OCI-LY7 (cell line): Measurements from ENCODE around the gene GNMT.

Experiments
- EZH2phosphoT487 ChIP-seq: fragments of 200-600 bp; sonication (generic); IDR thresholded peaks from 2 replicates; pipeline ENCODE4 v1.6.1; 2018; ENCODE audit warnings: low read depth, borderline replicate concordance, mild to moderate bottlenecking, mixed run types, antibody characterized with exemption, low read length, moderate library complexity, mixed read lengths
- TF ChIP-seq, protein P1 (sequence below): fragments of 200-600 bp; sonication (generic); conservative IDR thresholded peaks from 2 replicates; pipeline ENCODE4 v1.5.1; 2014; ENCODE audit warnings: mild to moderate bottlenecking, antibody characterized with exemption, low read length, moderate library complexity, mixed read lengths

DNA sequence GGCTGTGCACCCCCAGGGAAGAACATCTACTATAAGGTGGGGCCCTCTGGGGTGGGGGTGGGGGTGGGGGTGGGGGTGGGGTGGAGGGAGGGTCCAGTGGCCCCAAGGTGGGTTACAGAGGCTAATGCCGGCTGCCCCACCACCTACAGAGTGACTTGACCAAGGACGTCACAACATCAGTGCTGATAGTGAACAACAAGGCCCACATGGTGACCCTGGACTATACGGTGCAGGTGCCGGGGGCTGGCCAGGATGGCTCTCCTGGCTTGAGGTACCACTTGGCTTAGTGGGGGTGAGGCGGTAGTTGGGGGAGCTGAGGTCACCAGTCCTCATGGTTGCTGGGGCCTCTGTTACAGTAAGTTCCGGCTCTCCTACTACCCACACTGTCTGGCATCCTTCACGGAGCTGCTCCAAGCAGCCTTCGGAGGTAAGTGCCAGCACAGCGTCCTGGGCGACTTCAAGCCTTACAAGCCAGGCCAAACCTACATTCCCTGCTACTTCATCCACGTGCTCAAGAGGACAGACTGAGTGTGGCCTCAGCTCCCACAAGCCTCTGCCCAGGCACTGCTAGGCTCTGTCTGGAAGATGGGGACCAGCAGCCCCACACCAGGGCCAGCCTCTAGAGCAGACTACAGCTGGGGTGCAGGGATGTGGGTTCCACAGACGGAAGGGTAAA, 2.8 kb downstream of the GNMT start:
- TF ChIP-seq, protein P1, sequence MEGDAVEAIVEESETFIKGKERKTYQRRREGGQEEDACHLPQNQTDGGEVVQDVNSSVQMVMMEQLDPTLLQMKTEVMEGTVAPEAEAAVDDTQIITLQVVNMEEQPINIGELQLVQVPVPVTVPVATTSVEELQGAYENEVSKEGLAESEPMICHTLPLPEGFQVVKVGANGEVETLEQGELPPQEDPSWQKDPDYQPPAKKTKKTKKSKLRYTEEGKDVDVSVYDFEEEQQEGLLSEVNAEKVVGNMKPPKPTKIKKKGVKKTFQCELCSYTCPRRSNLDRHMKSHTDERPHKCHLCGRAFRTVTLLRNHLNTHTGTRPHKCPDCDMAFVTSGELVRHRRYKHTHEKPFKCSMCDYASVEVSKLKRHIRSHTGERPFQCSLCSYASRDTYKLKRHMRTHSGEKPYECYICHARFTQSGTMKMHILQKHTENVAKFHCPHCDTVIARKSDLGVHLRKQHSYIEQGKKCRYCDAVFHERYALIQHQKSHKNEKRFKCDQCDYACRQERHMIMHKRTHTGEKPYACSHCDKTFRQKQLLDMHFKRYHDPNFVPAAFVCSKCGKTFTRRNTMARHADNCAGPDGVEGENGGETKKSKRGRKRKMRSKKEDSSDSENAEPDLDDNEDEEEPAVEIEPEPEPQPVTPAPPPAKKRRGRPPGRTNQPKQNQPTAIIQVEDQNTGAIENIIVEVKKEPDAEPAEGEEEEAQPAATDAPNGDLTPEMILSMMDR: no peak
- TF ChIP-seq EZH2phosphoT487: no peak
